ENCODE results near the gene NEUROD2.
A peak's percentile ranks its signal among the peaks of the same experiment; 100 is the strongest.

Gene NEUROD2

DNA sequence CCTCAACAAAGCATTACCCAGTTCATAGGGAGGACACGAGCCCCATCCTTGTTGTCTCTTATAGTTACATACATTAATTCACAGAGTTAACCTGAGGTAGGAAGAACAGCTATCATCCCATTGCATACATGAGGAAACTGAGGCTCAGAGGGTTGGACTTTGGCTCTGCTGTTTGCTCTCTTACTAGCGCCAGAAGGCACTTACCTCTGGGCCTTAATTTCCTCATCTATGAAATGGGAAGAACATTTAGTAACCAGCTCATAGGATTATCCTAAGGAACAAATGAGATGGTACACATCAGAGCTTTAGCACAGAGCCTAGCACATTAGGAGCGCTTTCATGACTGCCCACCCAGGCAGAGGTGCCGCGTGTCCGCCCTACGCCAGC lies 27.6 kb downstream of the NEUROD2 start:
- no peak for DNase-seq (ENCODE audit: low spot score)

DNA sequence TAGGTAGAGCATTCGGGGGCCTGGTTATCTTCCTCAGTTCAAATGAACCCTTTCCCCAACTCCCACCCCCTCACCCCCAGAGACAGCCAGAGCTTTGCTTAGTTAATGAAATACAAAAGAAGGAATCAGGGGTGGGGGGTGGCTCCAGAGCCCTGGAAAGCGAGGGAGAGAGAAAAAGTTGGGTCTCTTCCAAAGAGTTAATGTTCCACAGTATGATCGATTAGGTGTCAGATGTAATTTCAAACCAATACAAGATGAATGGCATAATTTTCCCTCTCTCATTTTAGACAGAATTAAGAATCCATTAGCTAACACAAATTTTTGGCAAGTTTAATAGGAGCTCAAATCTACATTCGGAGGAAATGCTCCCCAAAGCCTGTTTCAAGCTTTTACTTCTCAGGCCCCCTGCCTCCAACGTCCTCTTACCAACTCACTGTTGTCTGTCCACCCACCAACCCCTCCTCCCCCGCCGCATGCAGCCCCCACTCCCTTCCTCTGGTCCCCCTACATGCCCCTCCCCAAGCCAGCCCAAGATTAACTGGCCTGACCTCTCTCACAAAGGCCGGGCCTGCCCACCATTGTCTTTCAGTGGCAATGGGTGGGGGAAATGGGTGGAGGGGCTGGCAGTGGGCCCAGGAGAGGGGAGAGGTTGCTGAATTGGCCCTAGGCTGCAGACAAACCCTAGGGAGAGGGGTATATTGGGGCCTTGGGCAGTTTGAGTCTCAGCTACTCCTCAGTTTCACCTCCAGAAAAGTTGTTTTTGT lies 28.2 kb downstream of the NEUROD2 start:
- no peak for DNase-seq (ENCODE audit: low spot score)

DNA sequence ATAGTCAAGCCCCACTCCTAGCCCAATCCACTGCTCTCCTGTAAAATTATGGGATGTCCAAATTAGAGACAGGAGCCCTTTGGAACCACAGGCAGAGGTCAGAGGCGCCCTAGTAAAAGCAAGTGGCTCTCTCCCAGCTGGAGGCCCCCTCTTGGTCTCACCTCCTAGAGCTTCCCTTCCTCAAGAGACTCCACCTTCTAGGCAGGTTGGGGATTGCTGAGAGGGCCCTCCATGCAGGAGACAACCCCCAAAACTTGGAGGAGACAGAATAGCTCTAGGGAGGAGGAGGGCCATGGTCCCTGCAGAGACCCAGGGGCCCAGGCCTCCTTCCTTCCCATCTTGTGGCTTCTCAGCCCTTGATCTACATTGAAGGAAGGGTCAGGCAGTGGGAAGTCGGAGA lies 29.4 kb downstream of the NEUROD2 start:
- no peak for DNase-seq (ENCODE audit: low spot score)

DNA sequence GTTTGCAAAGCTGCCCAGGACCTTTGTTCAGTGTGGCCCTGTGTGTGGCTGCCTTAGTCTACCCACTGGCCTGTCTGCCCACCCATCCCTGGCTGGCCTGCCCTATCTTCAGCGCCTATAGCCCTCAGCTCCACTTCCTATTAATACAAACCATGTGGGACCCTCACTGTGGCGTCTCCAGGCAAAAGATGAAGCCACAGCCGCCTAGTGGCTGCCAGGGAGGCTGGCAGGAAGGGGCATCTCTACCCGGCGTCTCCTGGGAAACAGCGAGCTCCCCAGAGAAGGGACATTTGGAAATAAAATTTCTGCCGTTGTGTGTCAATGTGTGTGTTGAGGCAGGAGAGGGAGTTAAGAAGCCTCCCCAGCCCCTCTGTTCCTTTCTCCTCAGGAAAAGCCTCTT lies 31.5 kb downstream of the NEUROD2 start:
- DNase-seq (ENCODE audit: low spot score): peak; percentile 21

DNA sequence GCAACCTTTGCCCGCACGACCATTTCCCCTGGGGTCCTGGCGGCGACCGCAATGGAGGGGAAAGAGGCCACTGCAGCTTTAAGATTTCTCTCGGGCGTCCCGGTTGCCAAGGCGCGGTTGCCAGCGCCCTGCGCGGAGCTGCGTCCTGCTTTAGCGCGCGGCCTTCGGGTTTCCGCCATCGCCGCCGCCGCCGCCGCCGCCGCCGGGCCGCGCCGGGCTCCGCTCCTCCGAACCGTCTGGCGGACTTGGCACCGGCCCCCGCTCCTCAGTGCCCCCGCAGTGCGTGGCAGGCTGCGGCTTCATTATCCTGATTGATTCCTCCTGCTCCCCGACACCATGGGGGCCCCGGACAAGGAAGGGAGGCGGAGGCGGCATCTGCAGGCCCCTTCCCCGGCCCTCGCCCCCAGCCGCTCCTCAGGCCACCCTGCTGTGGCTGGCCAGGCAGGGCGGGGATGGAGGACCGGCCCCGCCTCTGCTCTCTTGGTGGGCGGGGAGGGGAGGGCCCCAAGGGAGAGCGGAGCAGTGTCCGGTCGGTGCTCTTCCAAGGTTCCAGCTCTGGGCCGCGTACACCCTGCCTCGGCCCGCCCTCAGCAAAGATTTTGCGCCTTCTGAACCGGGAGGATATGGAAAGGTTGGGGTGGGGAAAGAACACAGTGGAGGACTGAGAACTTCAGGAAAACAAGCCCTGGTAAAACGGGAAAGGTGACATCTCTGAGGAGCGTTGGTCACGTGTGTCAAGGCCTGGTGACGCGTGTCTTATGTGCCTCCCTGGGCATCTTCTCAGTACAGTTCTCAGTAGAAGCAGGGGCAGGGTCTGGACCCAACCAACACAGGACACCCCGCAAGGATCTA lies 34.0 kb downstream of the NEUROD2 start:
- peak; percentile 17 for DNase-seq (ENCODE audit: low spot score)

DNA sequence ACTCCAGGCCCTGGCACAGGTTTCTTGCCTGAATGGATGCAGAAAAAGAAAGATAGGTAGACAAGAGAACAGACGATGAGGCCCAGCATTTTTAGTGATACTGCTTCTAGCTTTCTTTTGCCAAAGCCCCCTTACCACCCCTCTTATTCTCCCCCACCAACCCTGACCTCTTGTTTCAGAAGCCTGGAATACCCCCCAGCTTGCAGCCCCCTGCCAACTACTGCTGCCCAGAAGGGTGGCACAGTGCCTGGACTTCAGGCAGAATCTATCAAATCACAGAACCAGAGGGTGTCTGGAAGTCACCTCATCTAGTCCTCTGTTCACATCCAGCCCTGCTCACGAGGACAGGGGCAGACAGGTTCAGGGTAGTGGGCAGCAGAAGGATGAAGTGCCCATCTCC lies 35.6 kb downstream of the NEUROD2 start:
- no peak for DNase-seq (ENCODE audit: low spot score)

DNA sequence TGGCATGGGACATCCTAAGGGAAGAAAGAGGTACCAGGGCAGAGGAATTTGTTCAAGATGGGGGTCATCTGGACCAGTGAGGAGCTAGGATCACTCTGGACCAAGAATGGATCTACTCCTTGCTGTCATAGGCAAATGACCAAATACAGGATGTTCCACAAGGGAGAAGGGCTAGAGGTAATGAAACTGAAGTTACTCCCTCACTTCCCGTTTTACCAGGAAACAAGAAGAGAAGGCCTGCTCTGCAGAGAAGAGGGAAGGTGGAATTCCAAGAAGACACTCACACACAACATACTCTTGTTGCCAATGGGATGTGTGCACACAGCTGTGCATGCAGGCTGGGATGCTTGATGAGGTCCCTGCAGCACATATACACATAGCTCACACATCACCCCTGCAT lies 38.6 kb downstream of the NEUROD2 start:
- no peak for DNase-seq (ENCODE audit: low spot score)

DNA sequence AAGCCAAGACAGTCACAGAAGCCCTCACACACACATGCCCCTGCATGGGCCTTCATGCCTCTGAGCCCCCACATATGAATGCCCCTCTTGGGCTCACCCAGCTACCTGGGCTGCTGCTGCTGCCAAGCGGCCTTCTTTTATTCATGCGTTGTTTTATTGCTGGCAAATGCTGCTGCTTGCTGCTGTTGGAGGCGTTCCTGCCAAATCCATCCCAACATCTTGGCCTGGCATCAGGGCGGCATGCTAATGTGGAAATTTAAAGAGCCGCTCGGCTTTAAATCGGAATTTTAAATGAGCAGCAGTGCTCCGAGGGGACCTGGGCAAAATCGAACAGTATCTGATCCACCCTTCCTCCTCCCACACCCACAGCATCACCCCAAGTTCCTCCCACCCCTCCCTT lies 39.0 kb downstream of the NEUROD2 start:
- no peak for DNase-seq (ENCODE audit: low spot score)

DNA sequence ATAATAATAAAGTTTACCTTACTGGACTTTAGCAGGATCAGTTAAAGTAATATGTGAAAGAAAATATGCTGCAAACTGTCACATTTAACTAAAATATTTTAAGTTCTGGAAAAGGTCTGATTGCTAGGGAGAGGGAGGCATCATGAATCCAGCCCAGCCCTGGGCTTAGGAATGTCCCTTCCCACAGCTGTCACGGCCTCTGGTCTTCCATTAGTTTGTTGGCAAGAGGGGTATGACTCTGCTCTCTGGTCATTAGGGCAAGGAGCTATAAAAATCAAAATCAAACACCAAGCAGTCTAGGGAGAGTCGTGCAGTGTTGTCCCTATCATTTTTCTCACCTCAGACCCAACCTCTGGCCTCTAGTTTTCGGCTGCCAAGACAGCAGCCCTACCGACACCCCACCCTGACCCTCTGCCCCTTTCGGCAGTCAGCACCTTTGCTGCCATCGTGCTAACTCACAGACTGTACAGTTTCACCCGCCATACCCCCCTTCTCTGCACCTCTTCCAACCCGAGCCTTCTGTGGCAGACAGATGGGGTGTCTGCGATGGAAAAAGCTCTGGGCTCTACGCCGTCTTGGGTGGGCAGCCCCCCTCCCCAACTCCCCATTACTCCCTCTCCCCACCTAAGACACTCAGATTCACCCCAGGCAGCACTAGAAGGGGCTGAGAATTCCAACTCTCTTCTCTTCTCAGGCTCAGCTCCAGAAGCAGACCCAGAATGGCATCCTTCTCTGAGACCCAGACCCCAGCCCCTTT lies 41.4 kb downstream of the NEUROD2 start:
- DNase-seq (ENCODE audit: low spot score): no peak

DNA sequence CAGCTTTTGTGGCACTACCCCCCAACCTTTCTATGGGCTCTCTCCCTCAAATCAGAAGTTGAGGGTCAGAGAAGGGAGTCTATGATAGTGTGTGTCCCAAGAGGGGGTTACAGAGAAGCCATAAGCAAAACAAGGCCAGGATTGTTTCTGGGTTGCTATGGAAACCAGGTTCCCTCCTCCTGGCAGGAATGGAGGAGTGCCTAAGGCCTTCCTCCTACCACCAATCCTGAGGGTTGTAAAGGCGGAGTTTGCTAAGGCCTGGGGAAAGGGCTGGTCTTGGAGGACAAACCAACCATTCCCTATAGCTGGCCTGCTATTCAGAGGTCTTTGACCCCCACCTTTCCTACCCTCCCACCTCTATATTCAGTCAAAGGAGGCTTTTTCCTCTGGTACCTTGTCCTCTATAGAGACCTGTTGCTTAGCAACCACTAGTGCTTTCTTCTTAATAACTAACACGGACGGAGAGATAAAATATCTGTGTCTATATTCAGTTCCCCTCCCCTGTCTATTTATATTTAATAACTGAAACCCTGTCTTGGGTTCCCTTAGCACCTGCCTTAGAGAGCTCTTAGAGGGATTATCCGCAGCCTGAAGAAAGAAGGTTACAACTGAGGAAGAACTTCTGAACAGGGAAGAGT lies 43.4 kb downstream of the NEUROD2 start:
- no peak for DNase-seq (ENCODE audit: low spot score)

DNA sequence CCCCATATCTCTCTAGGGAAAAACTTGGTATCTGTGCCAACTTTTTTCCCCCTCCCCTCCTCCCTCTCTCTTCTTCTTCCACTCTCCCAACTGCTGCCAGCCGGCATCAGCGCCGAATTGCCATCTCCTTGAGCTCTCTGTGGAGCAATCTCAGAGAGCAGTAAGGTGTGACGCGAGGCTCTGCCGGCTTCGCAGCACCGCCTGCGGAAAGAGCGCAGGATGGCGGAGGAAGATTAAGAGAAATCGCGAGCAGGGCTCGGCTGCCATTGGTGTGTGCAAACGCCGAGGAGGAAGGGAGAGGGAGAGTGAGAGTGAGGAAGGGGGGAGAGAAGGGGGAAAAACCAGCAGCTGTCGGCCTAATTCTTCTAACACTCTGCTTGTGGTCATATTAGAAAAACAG lies 44.2 kb downstream of the NEUROD2 start:
- no peak for DNase-seq (ENCODE audit: low spot score)

DNA sequence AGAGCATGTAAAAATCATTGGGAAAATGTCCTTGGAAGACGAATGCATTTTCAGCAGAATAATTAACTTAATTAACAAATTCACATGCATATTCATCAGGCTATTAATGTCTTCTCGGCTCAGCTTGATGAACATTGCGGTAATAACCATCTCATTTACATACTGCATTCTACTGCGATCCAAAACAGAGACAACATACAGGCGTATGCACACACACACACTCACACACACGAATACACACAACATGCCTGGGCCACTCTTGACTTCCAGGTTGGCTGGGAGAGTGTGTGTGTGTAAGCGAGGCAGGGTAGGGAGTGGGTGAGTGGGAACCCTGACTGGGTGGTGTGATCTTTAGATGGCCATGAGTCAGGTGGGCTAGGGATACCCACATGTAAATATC lies 44.7 kb downstream of the NEUROD2 start:
- DNase-seq (ENCODE audit: low spot score): no peak

DNA sequence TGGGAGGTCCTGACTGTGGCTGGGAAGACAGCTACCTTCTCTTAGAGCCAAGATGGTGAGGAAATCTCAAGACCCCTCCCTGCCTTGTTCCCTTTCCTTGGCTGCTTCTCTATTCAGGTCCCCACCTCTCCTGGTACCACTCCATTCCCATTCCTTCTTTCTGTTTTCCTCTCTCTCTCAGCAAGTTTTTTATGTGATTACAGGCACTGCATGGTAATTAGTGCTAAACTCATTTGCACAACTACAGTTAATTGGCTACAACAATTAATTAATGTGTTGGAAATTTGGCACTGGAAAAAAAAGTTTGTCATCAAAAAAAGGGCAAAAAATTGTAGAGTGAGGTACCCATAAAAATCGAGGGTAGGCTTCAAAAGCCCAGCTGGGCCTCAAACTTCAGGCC lies 45.3 kb downstream of the NEUROD2 start:
- DNase-seq (ENCODE audit: low spot score): no peak

DNA sequence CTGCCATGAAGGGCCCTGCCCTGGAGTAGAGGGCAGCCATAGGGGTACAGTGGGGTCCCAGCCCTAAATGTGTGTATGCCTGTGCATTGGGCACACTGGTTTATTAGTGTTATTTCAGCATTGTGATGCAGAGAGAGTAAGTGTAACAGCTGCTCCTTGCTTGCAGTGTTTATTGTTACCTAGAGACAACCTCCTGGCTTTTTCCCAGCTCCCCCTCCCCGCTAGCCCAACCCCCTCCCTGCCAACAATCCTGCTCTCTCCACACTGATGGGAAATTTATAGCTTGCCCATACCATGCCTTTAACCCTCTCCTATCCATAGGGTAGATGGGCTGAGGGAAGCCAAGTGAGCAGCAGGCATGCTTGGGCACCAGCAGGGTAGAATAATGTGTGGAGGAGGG lies 51.3 kb downstream of the NEUROD2 start:
- DNase-seq (ENCODE audit: low spot score): no peak

DNA sequence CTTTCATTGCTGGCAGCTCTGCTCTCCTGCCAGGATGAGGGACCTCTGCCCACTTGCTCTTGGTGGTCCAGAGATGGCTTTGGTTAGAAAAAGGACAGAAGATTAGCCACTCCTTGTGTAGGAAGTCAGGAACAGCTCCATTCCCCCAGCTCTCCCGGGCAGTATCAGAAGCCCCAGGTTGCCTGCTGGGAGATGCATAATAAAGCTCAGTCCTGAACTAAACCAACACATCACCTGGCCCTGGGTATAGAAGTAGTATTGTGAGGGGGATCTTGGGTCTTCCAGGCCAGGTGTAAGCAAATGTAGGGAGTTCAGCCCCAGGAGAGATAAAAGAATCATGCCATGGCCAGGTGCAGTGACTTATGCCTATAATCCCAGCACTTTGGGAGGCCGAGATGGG lies 52.4 kb downstream of the NEUROD2 start:
- no peak for DNase-seq (ENCODE audit: low spot score)
